ENCODE results near the gene SIAE. TPM values are rescaled to one million over a fixed set of nuclear protein-coding genes. Genes with fewer than 3 reads are reported as not detected.

SIAE gene
- total and polyA plus RNA-seq, 2 of the 8 experiments (the other 6 are each of a cell fraction or from before 2014, with no cell fraction given) = 2.3 to 3.7 TPM

DNA sequence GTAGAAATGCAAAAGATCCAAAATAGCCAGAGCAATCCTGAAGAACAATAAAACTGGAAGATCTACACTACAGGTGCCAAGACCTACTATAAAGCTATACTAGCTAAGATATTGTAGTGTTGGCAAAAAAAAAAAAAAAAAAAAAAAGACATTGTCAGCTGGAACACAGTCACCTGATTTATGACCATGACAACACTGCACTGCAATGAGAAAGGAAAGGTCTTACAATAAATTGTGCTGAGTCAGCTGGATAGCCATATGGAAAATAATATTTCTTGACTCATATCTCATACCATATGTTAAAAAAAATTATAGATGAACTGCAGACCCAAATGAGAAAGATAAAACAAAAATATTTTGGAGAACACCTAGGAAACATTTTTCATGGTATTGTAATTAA lies 65.4 kb downstream of the SIAE start:
- H3K27ac ChIP-seq (ENCODE audit: low read depth, low read length) = no peak overlapping the region
- no peaks in the 10 kb centered on the region for H3K79me1 ChIP-seq (ENCODE audit: low read depth, low read length)
- TF ChIP-seq MAFK (IDR thresholded peaks at IDR 0.05; ENCODE audit: low read depth, low read length) (peak; percentile 96), CBX5 (IDR thresholded peaks at IDR 0.05; ENCODE audit: low read depth, low read length) (no peak)
- no peak overlapping the region for H2BK5ac ChIP-seq (ENCODE audit: low read depth, low read length)
- no peaks in the 10 kb centered on the region for H3K4me1 ChIP-seq (replicated peaks in 1 of 4; ENCODE audit: control insufficient read depth in 3 of 4, insufficient read depth in 4 of 4, low read length in 3 of 4)
- no peaks in the 10 kb centered on the region for H3K36me3 ChIP-seq (ENCODE audit: control insufficient read depth in 2 of 4, insufficient read depth in 4 of 4, low read length in 3 of 4)
- DNase-seq (ENCODE audit: low read depth in 1 of 2, low spot score in 2 of 2) = no peak
- H2BK15ac ChIP-seq (ENCODE audit: low read length) = no peak overlapping the region
- CTCF ChIA-PET (ENCODE audit: partially characterized antibody) = interaction anchor here (0.6 kb wide), 1 partner anchor 58 kb away, joined by 3 read pairs; no protein-coding TSS in a partner anchor
- no peak overlapping the region for H3K4me2 ChIP-seq (ENCODE audit: insufficient read depth in 1 of 2, low read depth in 2 of 2, low read length in 2 of 2)
- no peaks in the 10 kb centered on the region for H3K79me2 ChIP-seq (ENCODE audit: control insufficient read depth in 1 of 2, insufficient read depth in 2 of 2, low read length in 2 of 2)
- no peak overlapping the region for H2BK120ac ChIP-seq (replicated peaks; ENCODE audit: low read depth, low read length)
- POLR2A ChIA-PET (ENCODE audit: partially characterized antibody) = no interaction called here
- no peak overlapping the region for H4K5ac ChIP-seq (ENCODE audit: insufficient read length, low read depth, low read length)
- no peak overlapping the region for H2AFZ ChIP-seq (ENCODE audit: low read length)
- H3K9me3 ChIP-seq (ENCODE audit: insufficient read depth in 2 of 2, low read depth in 1 of 2, low read length in 1 of 2) = no peaks in the 10 kb centered on the region
- no peak overlapping the region for H4K8ac ChIP-seq (ENCODE audit: extremely low read depth, insufficient read depth, low read length)
- H3K23me2 ChIP-seq (ENCODE audit: low read depth, low read length) = no peaks in the 10 kb centered on the region
- no peak overlapping the region for H4K91ac ChIP-seq (replicated peaks; ENCODE audit: insufficient read length, low read length)
- no peaks in the 10 kb centered on the region for H4K20me1 ChIP-seq (replicated peaks in 1 of 2; ENCODE audit: control insufficient read depth in 1 of 2, insufficient read depth in 2 of 2, low read length in 2 of 2)
- no peak overlapping the region for H2BK12ac ChIP-seq (ENCODE audit: low read depth, low read length)
- no peak overlapping the region for H2BK20ac ChIP-seq (ENCODE audit: low read length)
- H3K14ac ChIP-seq (ENCODE audit: insufficient read length) = no peak overlapping the region
- no peak overlapping the region for H3K23ac ChIP-seq (ENCODE audit: insufficient read length)
- no peak overlapping the region for H3K4me3 ChIP-seq (ENCODE audit: extremely low read depth in 1 of 4, insufficient read depth in 2 of 4, low read depth in 3 of 4, low read length in 4 of 4)
- no peak overlapping the region for H3K18ac ChIP-seq (ENCODE audit: extremely low read depth, low read length)
- no peak overlapping the region for H3K4ac ChIP-seq (replicated peaks; ENCODE audit: insufficient read length, low read depth, low read length)
- no peak overlapping the region for H3K56ac ChIP-seq (replicated peaks; ENCODE audit: insufficient read length, low read depth, low read length)
- H2AK5ac ChIP-seq (ENCODE audit: low read depth, low read length) = no peak overlapping the region
- no peaks in the 10 kb centered on the region for H3K27me3 ChIP-seq (replicated peaks in 1 of 4; ENCODE audit: control insufficient read depth in 3 of 4, extremely low read depth in 1 of 4, insufficient read depth in 3 of 4, low read length in 3 of 4)
- H3K9ac ChIP-seq (replicated peaks in 1 of 4; ENCODE audit: extremely low read depth in 1 of 4, low read depth in 3 of 4, low read length in 3 of 4) = no peak overlapping the region
- FAIRE-seq = no peak
